HG02938 (cell line): ENCODE data around the gene DPEP2.

ENCODE experiments used
- ATAC-seq: cut with Tn5 transposase; IDR thresholded peaks from one replicate; pipeline ENCODE4 v1.9.1; 2021; ENCODE audit warnings: mild to moderate bottlenecking, moderate library complexity; ENCODE audit not compliant: unreplicated experiment

The DPEP2 gene

GRCh38 chr16:67957622-67958021 lies 41.7 kb downstream of the DPEP2 start:
- no peak for ATAC-seq

DNA sequence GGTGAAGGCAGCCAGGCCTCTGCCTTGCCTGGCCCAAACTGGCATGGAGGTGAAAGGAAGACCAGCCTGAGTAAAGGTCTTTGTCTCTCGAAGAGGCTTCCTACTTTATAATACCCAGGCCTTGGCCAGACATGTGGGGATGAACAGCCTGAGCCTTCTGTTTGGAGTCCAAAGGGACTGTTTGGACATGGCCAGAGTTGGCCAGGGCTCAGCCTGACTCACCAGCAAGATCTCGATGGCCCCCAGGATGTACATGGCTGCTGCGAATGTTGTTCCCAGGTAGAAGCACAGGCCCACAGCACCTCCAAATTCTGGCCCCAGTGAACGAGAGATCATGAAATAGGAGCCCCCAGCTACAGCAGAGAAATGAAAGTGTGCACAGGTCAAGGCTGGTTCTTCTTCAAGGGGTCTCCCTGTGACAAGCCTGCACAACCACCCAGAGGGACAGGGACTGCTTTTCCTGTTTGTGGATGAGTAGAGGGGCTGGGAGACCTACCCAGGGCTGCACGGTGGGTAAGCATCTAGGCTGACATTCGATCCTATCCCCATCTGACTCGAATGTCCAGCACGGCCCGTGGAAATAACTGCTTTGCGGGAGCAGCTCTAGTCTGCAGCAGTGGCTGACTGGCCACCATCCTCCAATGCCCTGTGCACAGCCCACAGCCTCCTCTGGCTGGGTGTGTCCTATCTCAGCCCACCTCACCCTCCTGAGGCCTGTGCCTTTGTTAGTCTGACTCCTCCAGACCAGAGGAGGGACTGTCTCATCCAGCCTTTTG lies 44.7 kb downstream of the DPEP2 start:
- ATAC-seq = no peak

DNA sequence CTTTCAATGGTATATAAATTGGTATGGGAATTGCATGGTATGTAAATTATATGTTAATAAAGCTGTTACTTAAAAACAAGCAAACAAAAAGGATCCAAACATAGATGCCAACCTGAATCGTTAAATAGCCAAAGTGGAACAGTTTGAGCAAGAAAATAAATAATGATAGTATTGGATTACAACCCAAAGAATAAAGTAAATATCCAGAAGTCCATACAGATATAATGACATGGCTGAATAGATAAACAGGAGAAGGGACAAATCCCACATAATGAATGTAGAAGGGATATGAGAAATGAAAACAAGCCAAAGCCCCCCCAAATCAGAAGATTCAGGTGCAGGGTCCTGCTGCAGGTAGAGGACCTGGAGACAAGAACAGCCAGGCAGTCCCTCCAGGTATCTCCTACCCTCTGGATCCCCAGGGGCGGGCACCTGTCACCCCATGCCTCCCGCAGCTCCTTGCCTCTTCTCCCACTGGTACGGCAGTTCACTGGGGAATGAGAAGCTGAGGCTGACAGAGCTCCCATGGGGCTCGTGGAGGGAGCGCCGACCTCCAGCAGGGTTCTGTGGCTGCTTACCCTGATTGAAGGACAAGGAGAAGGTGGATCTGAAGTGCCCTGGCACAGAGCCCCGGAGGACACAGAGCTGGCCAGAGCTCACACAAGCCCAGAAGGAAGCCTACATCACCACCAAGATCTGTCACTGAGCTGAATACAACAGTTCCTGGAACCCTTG lies 45.5 kb downstream of the DPEP2 start:
- no peak for ATAC-seq

GRCh38 chr16:67951485-67951884 lies 47.8 kb downstream of the DPEP2 start:
- ATAC-seq = no peak

DNA sequence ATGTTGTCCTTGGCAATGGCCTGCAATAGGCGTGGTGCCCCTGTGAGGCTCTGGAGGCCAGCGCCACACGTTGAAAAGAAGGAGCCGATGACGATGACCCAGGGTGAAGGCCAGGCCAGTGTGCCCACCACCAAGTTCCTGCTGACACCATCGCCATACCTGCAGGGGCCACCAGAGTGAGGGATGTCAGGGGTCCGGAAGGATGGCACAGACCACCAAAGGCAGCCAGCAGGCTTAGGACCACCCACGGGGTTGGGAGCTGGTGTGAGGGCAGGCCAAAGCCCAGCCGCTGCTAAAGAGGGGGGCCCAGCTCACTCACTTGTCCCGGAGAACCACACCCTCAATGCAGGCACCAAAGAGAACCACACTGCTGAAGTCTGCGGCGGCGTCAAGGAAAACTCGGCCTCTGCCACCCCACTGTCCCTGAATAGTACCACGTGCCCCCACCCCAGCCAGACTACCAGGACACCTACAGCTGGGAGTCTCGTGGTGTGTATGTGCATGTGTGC lies 48.9 kb downstream of the DPEP2 start:
- ATAC-seq = no peak

- no peak for ATAC-seq
Observed at GRCh38 chr16:67949645-67950044, 49.6 kb downstream of the DPEP2 start.

GRCh38 chr16:67948015-67948414 lies 51.3 kb downstream of the DPEP2 start:
- ATAC-seq = no peak

DNA sequence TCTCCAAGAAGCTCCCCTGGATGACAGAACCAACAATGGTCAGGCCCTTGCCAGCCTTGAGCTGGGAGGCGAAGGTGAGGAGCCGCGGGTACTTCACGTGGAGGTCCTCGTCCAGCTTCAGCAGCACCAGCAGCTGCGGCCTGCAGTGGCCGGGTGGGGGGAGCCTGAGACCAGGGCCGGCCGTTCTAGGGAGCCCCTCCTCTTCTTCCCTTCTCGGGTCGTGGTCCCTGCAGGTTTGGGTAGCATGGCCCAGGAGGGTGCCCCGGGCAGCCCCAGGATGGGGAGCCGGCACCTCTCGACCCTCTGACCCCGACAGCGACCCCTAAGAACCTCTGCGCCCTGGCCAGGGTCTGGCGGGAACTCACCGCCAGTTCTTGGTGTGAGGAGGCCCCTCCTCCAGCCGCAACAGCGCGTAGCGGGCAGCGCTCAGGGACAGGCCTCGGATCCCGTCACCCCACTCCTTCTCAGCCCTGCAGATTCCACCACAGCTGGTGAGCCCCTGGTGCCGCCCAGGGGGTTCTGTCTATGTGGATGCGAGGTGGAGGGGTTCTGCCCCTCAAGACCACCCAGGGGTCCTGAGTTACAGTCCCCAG lies 52.2 kb downstream of the DPEP2 start:
- no peak for ATAC-seq

DNA sequence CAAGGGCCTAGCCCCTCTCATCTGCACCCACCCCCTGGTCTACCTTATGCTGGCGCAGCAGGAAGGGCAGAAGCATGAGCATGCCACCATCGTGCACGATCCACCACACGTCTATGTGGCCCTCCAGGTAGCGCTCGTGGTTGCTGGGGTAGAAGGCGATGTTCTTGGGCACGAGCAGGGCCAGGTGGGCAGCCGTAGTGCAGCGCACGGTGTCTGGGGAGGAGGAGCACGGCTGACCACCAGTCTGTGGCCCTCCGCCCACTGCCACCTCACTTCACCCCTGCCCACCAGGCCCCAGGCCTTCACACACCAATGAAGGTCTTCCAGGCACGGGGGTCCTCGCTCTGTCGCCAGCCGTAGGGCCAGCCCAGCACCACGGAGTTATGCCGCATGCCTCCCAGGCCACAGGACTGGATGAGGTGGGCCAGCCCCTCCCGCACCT lies 53.1 kb downstream of the DPEP2 start:
- ATAC-seq = no peak

DNA sequence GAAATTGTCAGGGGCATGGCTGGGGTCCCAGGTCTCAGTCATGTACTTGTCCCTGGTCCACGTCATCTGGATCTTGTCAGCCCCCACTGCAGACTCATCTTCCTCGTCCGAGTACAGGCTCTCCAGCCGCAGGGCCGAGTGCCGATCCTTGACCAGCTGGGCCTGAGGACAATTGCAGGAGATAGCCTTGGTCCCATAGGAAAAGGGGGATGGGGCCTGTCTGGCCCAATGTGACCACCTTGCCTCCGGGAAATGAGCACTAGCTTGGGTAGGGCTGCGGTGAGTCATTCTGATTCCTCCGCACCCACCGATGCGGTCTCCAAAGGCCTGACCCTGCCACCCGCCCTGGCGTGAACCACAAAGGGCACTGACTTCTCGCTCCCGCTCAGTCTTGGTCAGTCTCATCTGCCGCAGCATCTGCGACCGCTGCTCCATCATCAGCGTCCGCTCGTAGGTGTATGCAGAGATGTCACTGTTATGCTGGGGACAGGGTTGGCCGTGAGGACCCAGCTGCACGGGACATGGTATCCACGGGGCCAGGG lies 53.8 kb downstream of the DPEP2 start:
- no peak for ATAC-seq

DNA sequence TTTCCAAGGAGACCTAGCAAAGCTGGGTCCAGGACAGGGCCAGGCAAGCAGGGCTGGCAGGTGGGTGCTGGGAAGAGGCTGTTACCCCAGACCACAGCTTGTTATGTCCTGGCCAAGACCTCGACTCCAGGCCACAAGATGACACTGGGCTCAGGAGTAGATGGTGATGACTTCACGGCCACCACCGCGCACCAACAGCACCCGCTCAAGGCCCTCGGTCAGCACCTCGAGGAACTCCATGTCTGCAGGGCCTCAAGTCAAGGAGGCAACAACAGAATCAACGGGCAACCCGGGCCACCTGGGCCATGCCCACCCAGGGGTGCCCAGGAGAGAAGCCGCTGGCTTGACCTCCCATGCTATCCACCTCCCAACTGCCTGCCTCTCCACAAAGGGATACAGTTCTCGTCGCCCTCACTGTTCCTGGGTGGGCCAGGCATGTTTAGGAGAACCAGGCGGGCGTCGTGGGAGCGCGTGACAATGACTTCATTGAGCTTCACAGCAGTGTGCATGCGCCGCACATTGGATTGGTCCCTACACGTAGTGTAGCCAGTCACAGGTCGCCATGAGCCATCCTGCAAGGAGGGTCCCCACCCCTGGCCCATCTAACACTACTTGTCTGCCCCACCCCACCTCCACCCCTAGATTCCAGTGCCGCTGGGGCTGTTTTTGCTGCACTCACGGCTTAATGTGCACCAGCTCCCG lies 54.4 kb downstream of the DPEP2 start:
- no peak for ATAC-seq

DNA sequence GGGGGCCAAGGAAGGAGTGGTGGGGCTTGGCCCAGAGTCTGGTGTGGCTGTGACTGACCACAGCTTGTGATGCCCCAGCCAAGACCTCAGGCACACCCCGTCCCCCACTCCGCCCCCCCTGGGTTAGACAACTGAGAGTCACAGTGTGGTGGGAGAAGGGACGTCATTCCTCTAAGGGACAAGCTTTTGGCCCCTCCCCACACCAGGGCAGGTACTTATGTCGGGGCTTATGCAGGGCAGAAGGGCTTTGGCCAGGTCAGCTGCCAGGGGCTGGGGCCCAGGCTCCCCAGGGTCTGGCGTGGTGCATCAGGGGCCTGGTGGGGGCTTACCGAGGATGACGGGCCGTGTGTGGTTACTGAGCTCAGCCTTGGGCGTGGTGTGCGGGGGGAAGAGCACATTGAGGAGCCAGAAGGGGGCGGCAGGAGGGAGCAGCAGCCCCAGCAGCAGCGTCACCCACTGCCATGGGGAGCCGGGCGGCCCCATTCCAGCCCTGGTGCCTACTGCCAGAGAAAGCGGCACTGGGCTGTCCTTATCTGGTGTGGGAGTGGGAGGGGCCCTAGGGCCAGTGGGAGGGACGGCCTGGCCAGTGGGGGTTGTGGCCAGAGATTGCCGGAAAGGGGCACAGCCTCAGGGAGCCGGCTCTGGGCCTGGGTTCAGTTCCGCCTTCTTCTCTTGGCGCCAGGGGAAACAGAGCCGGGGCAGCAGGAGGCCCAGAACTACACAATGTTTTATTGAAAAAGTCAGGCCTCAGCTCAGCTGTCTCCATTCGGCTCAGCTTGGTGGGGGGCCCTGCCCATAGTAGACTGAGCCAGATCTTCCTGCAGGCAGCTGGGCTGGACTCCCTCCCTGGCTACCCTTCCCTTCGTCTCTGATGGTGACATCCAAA lies 55.4 kb downstream of the DPEP2 start, which contains the start of gene LCAT:
Gene LCAT, minus strand, starts transcription at position 502 of the 886 bp plus-strand sequence. Its CDS starts 19 bp downstream, at position 483.
- ATAC-seq = no peak

- no peak for ATAC-seq
Observed at GRCh38 chr16:67943256-67943618, 56.0 kb downstream of the DPEP2 start.

DNA sequence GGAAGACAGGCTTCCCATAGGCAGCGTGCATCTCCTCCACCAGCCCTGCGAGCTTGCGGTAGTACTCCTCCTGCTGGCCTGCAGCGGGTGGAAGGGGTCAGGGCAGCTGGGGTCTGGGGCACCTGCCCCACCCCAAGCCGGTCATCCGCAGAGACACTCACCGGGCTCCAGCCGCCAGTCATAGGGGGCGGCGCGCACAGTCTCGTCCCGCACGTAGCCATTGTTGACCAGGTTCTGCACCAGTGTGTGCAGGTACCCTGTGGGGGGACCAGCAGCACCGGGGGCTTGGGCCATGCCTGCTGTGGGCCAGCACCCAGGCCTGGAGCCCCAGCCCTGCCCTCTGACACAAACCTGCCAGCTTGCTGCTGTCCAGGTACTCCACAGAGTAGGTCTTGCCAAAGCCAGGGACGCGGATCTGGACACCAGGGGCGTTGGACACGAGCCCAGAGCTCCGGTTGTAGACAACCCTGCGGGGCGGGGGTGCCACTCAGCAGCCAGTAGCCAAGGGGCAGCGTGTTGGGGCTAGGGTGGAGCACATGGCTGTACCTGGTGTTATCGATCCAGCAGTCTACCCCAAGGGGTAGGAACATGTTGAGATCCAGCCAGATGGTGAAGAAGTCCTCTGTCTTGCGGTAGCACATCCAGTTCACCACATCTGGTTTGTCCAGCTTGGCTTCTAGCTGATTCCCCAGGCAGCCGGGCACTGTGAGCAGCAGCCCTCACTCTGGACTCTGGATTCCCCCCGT lies 56.6 kb downstream of the DPEP2 start:
- no peak for ATAC-seq

DNA sequence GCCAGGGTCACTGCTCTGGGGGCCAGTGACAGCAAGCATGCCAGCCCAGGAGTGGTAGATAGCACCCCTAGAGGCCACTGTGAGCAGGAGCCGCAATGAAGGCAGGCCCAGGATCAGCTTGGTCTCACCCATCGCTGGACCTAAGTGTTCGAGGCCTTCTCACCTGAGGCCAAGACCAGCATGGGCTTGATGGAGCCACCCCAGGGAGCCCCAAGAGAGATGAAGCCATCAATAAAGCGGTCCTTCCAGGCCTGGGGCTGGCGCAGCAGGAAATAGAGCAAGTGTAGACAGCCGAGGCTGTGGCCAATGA lies 57.1 kb downstream of the DPEP2 start:
- no peak for ATAC-seq

DNA sequence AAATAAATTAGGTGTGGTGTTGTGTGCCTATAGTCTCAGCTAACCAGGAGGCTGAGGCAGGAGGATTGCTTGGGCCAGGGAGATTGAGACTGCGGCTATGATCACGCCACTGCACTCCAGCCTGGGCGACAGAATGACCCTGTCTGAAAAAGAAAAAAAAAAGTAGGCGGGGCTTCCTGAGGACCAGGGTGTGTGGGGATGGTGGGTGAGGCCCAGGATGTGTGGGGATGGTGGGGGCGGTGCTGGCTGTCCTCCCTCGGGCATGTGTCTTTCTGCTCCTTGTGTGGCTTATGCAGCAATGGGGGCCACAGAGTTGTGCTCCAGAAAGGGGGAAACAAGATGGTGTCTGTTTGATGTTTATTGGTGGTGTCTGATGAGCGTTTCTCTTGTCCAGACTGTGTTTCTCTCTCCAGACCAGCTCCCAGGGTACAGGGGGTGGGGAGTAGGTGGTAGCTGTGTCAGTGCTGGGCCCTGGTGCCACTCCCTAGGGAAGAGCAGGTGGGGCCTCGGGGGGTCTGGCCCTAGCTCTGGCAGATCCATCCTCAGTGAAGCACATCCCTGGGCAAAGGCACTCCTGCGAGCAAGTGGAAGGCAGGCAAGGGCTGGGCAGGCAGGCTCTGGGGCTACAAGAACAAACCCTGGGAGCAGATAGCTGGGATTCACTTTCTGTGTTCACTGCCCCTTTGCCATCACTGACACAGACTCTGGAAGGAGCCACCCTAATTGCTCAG lies 57.6 kb downstream of the DPEP2 start:
- no peak for ATAC-seq

DNA sequence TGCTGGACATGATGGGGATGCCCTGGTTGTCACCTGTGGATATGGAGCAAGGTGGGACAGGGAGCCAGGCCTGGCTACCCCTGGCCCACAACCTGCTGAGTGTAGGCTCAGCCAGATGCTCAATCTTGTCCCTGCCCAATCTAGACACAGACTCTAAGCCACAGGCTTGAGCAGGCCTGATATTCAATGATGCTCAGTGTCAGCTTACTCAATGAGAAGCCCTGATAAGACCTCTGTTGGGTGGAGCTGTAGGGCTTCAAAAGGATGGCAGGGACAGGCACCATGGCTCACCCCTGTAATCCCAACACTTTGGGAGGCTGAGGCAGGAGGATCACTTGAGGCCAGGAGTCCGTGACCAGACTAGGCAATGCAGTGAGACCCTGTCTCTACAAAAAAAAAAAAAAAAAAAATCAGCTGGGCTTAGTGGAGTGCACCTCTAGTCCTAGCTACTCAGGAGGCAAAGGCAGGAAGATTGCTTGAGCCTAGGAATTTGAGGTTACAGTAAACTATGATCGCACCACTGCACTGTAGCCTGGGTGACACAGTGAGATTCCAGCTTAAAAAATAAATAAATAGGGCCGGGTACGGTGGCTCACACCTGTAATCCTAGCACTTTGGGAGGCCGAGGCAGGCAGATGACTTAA lies 58.7 kb downstream of the DPEP2 start:
- ATAC-seq = no peak
